Measurements from ENCODE around the gene DNM3.
"Not testable (repeated sequence)": the region's sequence is repeated elsewhere in the genome, so short reads cannot be mapped to it uniquely, and the experiment has no call there.

Gene DNM3

GRCh38 chr1:172298141-172298540, 456.8 kb downstream of the DNM3 start:
- no peak for DNase-seq

DNA sequence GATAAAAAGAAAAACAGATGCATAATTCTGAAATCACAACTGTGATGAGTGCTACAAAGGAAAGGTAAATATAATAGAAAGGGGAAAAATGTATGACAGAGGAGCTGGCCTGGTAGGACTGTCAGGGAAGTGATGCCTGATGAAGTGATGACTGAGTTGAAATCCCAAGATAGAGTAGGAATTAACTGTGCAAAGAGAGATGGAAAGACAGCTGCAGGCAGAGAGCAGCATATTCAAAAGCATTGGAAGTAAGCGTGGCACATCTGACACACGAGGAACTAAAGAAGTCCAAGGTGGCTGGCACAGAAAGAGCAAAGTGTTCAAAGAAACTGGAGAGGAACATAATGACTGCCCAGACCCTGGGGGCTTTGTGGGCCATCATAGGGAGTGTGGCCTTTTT, 457.6 kb downstream of the DNM3 start:
- DNase-seq: no peak

DNA sequence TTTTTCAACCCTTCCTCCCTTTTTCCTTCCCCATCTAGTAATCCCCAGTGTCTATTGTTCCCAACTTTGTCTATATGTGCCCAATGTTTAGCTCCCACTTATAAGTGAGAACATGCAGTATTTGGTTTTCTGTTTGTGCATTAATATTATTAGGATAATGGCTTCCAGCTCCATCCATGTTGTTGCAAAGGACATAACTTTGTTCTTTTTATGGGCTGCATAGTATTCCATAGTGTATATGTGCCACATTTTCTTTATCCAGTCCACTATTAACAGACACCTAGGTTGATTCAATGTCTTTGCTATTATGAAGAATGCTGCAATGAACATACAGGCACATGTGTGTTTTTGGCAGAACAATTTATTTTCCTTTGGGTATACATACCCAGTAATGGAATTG, 458.2 kb downstream of the DNM3 start:
- DNase-seq: no peak

GRCh38 chr1:172307508-172307907, 466.2 kb downstream of the DNM3 start:
- DNase-seq: not testable (repeated sequence)

- no peak for DNase-seq
Measured at GRCh38 chr1:172308142-172308541, 466.8 kb downstream of the DNM3 start.

DNA sequence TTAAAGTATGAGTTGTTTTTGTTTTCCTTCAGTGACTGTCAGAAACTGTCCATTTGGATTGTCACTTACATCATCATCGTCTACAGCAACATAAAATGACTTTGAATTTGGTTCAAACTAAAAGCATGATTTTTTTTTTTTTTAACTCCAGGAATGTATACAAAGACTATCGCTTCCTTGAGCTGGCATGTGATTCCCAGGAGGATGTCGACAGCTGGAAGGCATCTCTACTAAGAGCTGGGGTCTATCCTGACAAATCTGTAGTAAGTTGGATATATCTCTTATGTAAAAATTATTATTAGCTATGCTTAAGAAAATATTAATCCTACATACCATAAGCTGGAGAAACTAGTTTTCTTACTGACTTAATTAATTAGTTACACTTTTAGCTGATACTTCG, 467.3 kb downstream of the DNM3 start:
- no peak for DNase-seq

GRCh38 chr1:172320733-172321132, 479.4 kb downstream of the DNM3 start:
- DNase-seq: no peak

- DNase-seq: no peak
Measured at GRCh38 chr1:172321451-172321850, 480.2 kb downstream of the DNM3 start.

DNA sequence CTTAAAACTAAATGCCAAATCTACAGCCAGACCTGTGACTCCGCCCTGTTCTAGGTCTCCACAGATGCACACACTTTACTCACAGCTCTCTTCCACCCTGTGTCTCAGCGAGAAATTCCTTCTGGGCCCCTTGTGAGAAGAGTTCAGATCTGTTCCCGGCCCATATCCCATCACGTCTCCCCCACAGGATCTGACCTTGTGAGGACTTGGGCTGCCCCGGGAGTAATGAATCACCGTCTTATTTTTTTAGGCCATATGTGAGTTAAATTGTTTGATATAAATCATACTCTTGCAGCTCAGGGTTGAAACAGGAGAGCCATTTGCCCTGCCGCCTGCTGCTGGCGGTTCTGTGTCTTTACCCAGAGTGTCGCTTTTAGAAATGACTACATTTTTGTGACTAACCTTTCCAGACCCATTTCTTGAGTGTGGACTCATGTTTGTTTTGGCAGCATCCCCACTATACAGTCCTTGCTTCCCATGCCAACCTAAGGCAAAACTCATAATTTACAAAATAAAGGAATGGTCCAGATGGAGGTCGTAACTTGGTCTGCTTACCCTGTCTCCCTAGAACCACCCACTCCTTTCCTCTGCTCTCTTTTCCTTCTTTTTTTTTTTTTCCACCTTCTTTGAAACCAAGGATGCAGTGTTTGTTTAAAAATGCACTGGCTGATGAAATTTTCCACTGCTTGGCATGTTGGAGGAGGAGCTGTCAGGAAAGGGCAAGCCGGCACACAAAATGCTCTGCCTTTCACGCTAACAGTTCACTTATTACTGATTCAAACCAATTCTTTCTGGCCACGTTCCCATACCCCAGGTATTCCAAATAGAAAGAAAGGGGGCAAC, 481.1 kb downstream of the DNM3 start:
- DNase-seq: no peak

DNA sequence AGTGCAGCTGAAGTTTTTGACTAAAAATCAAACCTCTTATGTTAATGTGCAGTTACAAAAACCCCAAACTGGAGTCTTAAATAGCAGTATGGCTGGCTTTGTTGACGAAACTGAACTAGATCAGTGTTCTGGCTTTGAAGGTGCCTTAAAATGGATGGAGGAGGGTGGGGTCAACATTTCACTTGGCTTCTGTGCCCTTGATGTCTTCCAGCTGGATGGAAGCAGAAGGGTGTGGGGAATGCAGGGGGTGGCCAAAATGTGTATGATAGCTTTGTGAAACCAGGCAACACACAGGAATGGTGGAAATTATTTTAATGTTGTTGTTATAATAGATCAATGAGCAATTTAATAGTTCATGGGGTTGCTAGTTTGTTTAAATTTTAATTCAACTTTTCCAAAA, 482.4 kb downstream of the DNM3 start:
- DNase-seq: no peak

GRCh38 chr1:172324086-172324485, 482.8 kb downstream of the DNM3 start:
- DNase-seq: no peak

GRCh38 chr1:172324761-172325160, 483.5 kb downstream of the DNM3 start:
- no peak for DNase-seq

DNA sequence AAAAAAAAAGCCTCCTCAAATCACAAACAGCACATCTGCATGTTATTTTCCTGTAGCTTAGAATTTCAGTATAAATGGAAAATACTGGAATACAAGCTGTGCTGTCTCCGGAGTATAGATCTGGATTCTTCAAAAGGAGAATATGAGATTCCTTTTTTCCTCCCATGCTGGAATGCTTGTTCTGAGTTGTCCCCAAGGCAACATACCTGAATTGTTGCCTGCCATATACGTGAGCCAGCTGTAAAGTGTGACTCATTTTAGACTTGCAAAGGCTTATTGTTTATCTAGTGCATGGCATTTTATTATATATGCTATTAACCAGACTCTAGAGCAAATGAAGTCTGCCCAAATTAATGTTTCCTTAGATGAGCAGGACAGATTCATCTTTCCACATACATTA, 484.2 kb downstream of the DNM3 start:
- DNase-seq: no peak

DNA sequence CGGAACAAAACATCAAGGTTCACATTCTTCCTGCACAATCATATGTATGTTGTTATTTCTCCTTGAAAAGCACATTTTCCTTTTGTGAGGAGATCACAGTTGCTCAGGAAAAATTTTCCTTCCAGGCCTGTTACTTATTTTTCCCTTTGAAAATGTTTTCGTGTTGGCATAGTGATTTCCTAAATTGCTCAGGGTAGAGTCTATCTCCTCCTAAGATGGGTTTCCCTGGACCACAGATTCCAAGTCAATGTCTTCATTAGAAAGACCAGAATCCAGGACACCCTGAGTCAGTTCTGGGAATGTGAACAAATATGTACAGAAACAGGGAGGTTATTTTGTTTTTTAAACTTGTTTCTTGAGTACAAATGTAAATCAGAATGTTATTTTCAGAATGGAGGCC, 484.8 kb downstream of the DNM3 start:
- no peak for DNase-seq

DNA sequence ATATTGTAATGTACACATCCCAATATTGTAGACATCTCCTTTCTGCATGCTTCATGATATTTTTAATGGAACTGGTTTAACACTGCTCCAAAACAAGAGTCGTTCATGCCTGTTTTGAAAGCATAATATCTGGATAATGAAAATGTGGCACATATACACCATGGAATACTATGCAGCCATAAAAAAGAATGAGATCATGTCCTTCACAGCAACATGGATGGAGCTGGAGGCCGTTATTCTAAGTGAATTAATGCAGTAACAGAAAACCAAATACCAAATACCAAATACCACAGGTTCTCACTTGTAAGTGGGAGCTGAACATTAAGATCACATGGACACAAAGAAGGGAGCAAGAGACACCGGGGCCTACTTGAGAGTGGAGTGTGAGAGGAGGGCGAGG, 487.0 kb downstream of the DNM3 start:
- no peak for DNase-seq

GRCh38 chr1:172332230-172332629, 490.9 kb downstream of the DNM3 start:
- DNase-seq: no peak

DNA sequence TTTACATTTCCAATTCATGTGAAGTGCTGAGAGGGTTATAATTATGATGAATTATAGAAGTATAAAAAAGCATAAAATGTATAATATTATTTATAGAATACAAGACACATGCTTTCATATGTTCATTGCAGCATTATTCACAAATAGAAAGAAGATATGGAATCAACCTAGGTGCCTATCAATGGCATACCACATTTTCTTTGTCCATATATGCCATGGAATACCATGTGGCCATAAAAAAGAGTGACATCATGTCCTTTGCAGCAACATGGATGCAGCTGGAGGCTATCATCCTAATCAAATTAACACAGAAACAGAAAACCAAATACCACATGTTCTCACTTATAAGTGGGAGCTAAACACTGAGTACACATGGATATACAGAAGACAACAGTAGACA, 494.1 kb downstream of the DNM3 start:
- DNase-seq: no peak

DNA sequence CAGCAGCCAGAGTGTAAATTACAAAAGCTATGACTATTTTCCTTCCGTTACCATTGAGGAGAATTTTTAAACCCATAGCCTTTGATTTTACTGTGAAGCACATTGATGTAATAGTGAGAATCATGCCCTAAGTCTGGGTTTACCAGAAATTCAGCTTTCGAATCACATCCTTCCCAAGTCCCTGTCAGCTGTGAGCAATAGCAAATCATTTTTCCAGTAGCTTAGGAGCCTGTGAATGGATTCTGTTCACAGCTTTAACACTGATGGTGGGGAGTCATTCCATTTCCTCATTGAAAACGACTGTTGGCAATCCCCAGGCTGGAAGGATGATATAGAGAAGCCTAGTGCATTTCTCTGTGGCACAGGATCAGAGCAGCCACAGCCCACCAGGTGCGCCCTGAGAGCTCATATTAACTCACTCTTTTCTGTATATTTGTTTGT, 497.0 kb downstream of the DNM3 start:
- DNase-seq: no peak

DNA sequence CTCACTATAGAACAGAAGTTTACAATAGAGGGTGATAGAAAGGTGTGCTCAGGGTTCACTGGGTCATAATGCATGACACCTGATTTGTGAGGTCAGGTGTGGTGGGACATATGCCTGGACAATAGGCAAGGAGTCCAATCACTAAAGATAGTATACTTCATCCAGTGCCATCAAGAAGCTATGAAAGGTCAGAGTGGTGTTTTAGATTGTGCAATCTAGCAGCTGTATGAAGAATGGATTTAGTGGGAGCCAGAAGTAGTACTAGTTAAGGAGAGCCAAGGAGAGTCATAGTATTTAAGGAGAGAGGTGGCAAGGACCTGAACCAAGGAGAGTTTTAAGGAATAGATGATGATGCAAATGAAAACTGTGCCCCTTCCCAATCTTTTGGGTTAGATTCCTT, 498.5 kb downstream of the DNM3 start:
- DNase-seq: no peak

- DNase-seq: no peak
Measured at GRCh38 chr1:172340520-172340919, 499.2 kb downstream of the DNM3 start.

- DNase-seq: no peak
Measured at GRCh38 chr1:172341697-172342096, 500.4 kb downstream of the DNM3 start.

- DNase-seq: no peak
Measured at GRCh38 chr1:172342584-172343239, 501.4 kb downstream of the DNM3 start.

DNA sequence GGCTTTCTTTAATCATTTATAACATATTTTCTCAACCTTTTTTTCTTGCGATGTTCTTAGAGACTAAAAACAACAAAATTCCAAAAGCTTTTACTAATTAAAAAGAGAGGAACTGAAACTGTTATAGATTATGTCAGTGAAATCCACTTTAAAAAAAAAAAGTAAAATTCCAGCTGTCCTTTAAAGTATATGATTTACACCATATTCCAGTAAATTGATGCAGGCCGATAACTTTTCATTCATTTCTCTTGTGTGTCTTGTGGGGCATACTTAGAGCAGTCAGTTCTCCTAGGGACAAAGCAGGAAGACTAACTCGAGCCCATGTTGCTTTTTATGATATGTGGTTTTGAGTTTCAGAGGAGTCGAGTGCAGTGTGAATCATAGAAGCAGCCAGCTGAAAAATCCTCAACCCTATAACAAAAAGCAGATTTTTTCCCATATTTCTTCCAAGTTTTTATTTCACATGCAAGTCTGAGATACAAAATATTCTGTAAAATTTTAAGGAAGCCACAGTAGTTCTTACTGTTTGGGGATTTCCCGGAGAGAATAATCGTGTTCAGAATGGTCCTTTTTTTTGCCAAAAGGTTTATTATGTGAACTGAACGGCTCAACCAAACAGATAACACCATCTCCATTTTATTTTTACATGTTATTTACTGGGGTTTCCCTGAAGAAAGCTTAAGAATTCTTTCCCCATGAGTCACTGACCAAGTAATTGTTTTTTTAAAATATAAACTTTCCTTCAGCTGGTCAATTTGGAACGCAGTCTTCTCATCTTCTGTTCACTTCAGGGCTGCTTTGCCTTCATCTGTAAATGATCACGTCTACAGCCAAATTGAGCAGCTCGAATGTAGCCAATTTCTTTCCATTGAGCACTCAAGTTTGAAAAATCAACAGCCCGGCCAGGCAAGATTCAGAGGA, 502.2 kb downstream of the DNM3 start:
- DNase-seq: no peak

Data from CD4-positive, alpha-beta T cell treated with Interleukin-21 for 1 hour (primary cell).